GM13977 (cell line): ENCODE measurements around the gene XNDC1N.

ENCODE experiments used
- DNase-seq: peaks from one replicate; pipeline ENCODE4 v3.0.0; 2012; ENCODE audit warnings: low spot score
- CTCF ChIP-seq: IDR thresholded peaks from 2 replicates; pipeline ENCODE4 v1.5.1; 2012; ENCODE audit warnings: mild to moderate bottlenecking, control low read depth; ENCODE audit not compliant: insufficient read depth; ENCODE audit errors: extremely low read depth, missing control alignments
- in situ Hi-C: fragments of 300-500 bp; cut with MboI; formaldehyde crosslinking; loops from one replicate; pipeline ENCODE4 v1.12.0; 2022; ENCODE audit warnings: low sequenced_read_pairs, low pct_unique_long_range_greater_than_20kb, mixed read lengths, inconsistent platforms; ENCODE audit not compliant: unreplicated experiment

XNDC1N gene

GRCh38 chr11:71963468-71963867, 35.1 kb upstream of the XNDC1N start:
- no peak for TF ChIP-seq CTCF
- DNase-seq: no peak
- in situ Hi-C loops: no loop called here

- in situ Hi-C loops: no loop called here
- TF ChIP-seq CTCF: no peak
- peak; percentile 42 for DNase-seq
Observed at GRCh38 chr11:71962428-71963038, 34.1 kb upstream of the XNDC1N start.

GRCh38 chr11:71955898-71956456, 27.6 kb upstream of the XNDC1N start:
- DNase-seq: no peak
- TF ChIP-seq CTCF: no peak
- in situ Hi-C loops: no loop called here

GRCh38 chr11:71951741-71952310, 23.4 kb upstream of the XNDC1N start:
- no peak for DNase-seq
- no peak for TF ChIP-seq CTCF

GRCh38 chr11:71949034-71949433, 20.6 kb upstream of the XNDC1N start:
- no peak for DNase-seq
- no peak for TF ChIP-seq CTCF
- in situ Hi-C loops: no loop called here

More at GRCh38 chr11:71951741-71952310, 23.4 kb upstream of the XNDC1N start:
- in situ Hi-C loops: no loop called here

GRCh38 chr11:71948314-71949027, 20.1 kb upstream of the XNDC1N start:
- TF ChIP-seq CTCF: no peak
- in situ Hi-C loops: no loop called here
- no peak for DNase-seq
